B cell (primary cell): ENCODE data around the gene LDHD. TPM values are rescaled to one million over a fixed set of nuclear protein-coding genes. Genes with fewer than 3 reads are reported as not detected.

Experiments used
- ATAC-seq: fragments of 200-7000 bp; cut with Tn5 transposase; one replicate; pipeline ENCODE4 v1.10.0; 2021; ENCODE audit warnings: low read depth, mild to moderate bottlenecking, moderate number of reproducible peaks, moderate library complexity
- CTCF ChIA-PET: fragments of 350-600 bp; sonication (Branson Sonifier 250); formaldehyde crosslinking; loops from one replicate; lab custom pipeline; 2021; ENCODE audit warnings: antibody characterized with exemption, inconsistent platforms; lab: Charles Lee
- POLR2A ChIA-PET: fragments of 350-600 bp; sonication (Branson Sonifier 250); formaldehyde crosslinking; loops from one replicate; lab custom pipeline; 2021; ENCODE audit warnings: antibody characterized with exemption; lab: Charles Lee
- DNase-seq: peaks from one replicate; pipeline ENCODE4 v3.0.0; 2013
- H2AFZ ChIP-seq: 2 replicates; pipeline ENCODE4 v1.6.1; 2012; ENCODE audit warnings: mild to moderate bottlenecking, low read depth, low read length; ENCODE audit not compliant: insufficient read depth, poor library complexity, severe bottlenecking
- H3K27ac ChIP-seq, 2 donors: 1 replicate in 1 of 2; 2 replicates in 1 of 2; pipeline ENCODE4 v1.5.1; 2012 to 2013; ENCODE audit warnings: low read length in 2 of 2, mild to moderate bottlenecking in 2 of 2, moderate library complexity in 1 of 2
- H3K27me3 ChIP-seq, 4 experiments: fragments of 200-600 bp in 1 of 4; sonication (generic) in 1 of 4; replicated peaks in 1 of 4; 1 replicate in 2 of 4; 2 replicates in 2 of 4; pipeline versions ENCODE4 v1.6.1 to v1.7.0; 2013 to 2016; ENCODE audit warnings: low read length in 3 of 4, mild to moderate bottlenecking in 2 of 4, mixed read lengths in 1 of 4, moderate library complexity in 1 of 4; ENCODE audit not compliant: insufficient read depth in 4 of 4, control insufficient read depth in 3 of 4; ENCODE audit errors: control extremely low read depth in 1 of 4
- H3K36me3 ChIP-seq, 2 experiments: replicated peaks in 1 of 2; 1 replicate in 1 of 2; 2 replicates in 1 of 2; pipeline versions ENCODE4 v1.6.1 to v1.7.1; 2013; ENCODE audit warnings: low read length in 1 of 2; ENCODE audit not compliant: insufficient read depth in 2 of 2, control insufficient read depth in 1 of 2; ENCODE audit errors: control extremely low read depth in 1 of 2, extremely low read depth in 1 of 2
- H3K4me1 ChIP-seq, 2 donors: fragments of 200-600 bp in 1 of 2; sonication (generic) in 1 of 2; 1 replicate in 1 of 2; 2 replicates in 1 of 2; pipeline versions ENCODE4 v1.5.1 to v1.6.1; 2013 to 2017; ENCODE audit warnings: low read length in 2 of 2; ENCODE audit not compliant: control insufficient read depth in 2 of 2, insufficient read depth in 2 of 2
- H3K4me2 ChIP-seq: replicated peaks from 2 replicates; pipeline ENCODE3; 2012; ENCODE audit warnings: mild to moderate bottlenecking, low read depth, low read length; ENCODE audit not compliant: poor library complexity, severe bottlenecking
- H3K4me3 ChIP-seq, 5 experiments: fragments of 200-600 bp in 1 of 5; sonication (generic) in 1 of 5; 1 replicate in 3 of 5; 2 replicates in 2 of 5; pipeline versions ENCODE4 v1.5.1 to v1.7.0; 2011 to 2016; ENCODE audit warnings: low read length in 4 of 5, mild to moderate bottlenecking in 4 of 5, low read depth in 2 of 5, control low read depth in 1 of 5, moderate library complexity in 1 of 5; ENCODE audit not compliant: insufficient read depth in 1 of 5; ENCODE audit errors: control extremely low read depth in 1 of 5, extremely low read depth in 1 of 5
- H3K79me2 ChIP-seq: fragments of 200-600 bp; sonication (generic); one replicate; pipeline ENCODE4 v1.6.0; 2016; ENCODE audit warnings: low read length; ENCODE audit not compliant: control insufficient read depth, insufficient read depth
- H3K9ac ChIP-seq: fragments of 200-600 bp; sonication (generic); 2 replicates; pipeline ENCODE4 v1.6.1; 2017; ENCODE audit warnings: mild to moderate bottlenecking, low read length, moderate library complexity
- H3K9me3 ChIP-seq, 3 donors: one replicate each; pipeline versions ENCODE4 v1.6.1 to v1.7.1; 2013; ENCODE audit warnings: low read length in 2 of 3; ENCODE audit not compliant: control insufficient read depth in 2 of 3, insufficient read depth in 1 of 3; ENCODE audit errors: control extremely low read depth in 1 of 3
- H4K20me1 ChIP-seq: 2 replicates; pipeline ENCODE4 v1.6.0; 2012; ENCODE audit warnings: mild to moderate bottlenecking, low read length; ENCODE audit not compliant: insufficient read depth, control insufficient read depth, poor library complexity, severe bottlenecking
- H3K27ac Mint-ChIP-seq: one replicate; pipeline ENCODE4 v1.8.0; 2021; ENCODE audit warnings: mixed read lengths
- H3K27me3 Mint-ChIP-seq: one replicate; pipeline ENCODE4 v1.8.0; 2021; ENCODE audit warnings: mixed read lengths
- H3K4me1 Mint-ChIP-seq: one replicate; pipeline ENCODE4 v1.8.0; 2021; ENCODE audit warnings: mixed read lengths
- H3K4me3 Mint-ChIP-seq: one replicate; pipeline ENCODE4 v1.8.0; 2021; ENCODE audit warnings: mixed read lengths
- H3K9me3 Mint-ChIP-seq: one replicate; pipeline ENCODE4 v1.8.0; 2022; ENCODE audit warnings: mixed read lengths; ENCODE audit not compliant: insufficient read depth
- CTCF ChIP-seq: fragments of 200-600 bp; IDR thresholded peaks from one replicate; pipeline ENCODE4 v1.8.0; 2022; ENCODE audit warnings: antibody characterized with exemption, mild to moderate bottlenecking
- EZH2 ChIP-seq: IDR thresholded peaks from 2 replicates; pipeline ENCODE4 v1.6.1; 2012; ENCODE audit warnings: borderline replicate concordance, low read depth, mild to moderate bottlenecking, moderate library complexity, low read length; ENCODE audit not compliant: insufficient read depth, poor library complexity, severe bottlenecking
- WGBS: methylation state at CpG from one replicate; pipeline ENCODE4 v1.1.5; 2013; ENCODE audit warnings: missing lambda C conversion rate; ENCODE audit not compliant: insufficient coverage; 5-methylcytosine and 5-hydroxymethylcytosine counted together
- intact Hi-C: fragments of 100-400 bp; cut with micrococcal nuclease; formaldehyde crosslinking; loops from one replicate; pipeline ENCODE4 v1.10.0; 2022
- polyA plus RNA-seq: library from polyadenylated mRNA; depleted of rRNA; stranded (reverse); fragments of >200 nt; gene quantifications from 2 replicates; pipeline ENCODE4 v1.2.3, GENCODE V29; 2012
- total RNA-seq, 2 donors: library from RNA; stranded (reverse); fragments of 120-200 nt in 1 of 2; gene quantifications; 1 replicate in 1 of 2; 2 replicates in 1 of 2; pipeline versions ENCODE4 v1.2.3 to v1.2.4, GENCODE V29; 2013 to 2022

LDHD gene
- total and polyA plus RNA-seq, 2 donors (not counting 1 experiment from before 2014, with no cell fraction given) = 0.19 TPM; not detected in 1

- Histone ChIP-seq H3K4me2 (peak overlapping the region; percentile 37), H3K4me1 (peaks cover 11 to 21% of the 10 kb centered on the region in 2 donors), H3K27ac (no peak overlapping the region), H3K36me3 (no peaks in the 10 kb centered on the region), H3K9me3 (peaks cover 0 to 6% (median 0%) of the 10 kb centered on the region in 3 donors), H3K9ac (no peak overlapping the region), H2AFZ (peak overlapping the region; percentile 6), H3K79me2 (no peaks in the 10 kb centered on the region), H3K27me3 (peaks cover 0 to 26% (median 15%) of the 10 kb centered on the region in 4 experiments), H3K4me3 (no peak overlapping the region), H4K20me1 (no peaks in the 10 kb centered on the region)
- 12% methylated on average over 6 of the region's 15 CpGs for WGBS
- ChIA-PET POLR2A (no interaction called here), CTCF (no interaction called here)
- DNase-seq = no peak
- peaks cover 33% of the 10 kb centered on the region for H3K27me3 Mint-ChIP-seq
- no peaks in the 10 kb centered on the region for H3K9me3 Mint-ChIP-seq
- TF ChIP-seq EZH2 (no peak), CTCF (no peak)
- peaks cover 8% of the 10 kb centered on the region for H3K4me1 Mint-ChIP-seq
- H3K4me3 Mint-ChIP-seq = peak overlapping the region; percentile 27
- no peak for ATAC-seq
- intact Hi-C loops = no loop called here
- no peak overlapping the region for H3K27ac Mint-ChIP-seq
Measured at GRCh38 chr16:75064403-75065148, 52.0 kb downstream of the LDHD start.

GRCh38 chr16:75063549-75064088 is 53.0 kb downstream of the LDHD start:
- Histone ChIP-seq H3K4me1 (peaks cover 11 to 21% of the 10 kb centered on the region in 2 donors), H3K9ac (no peak overlapping the region), H3K4me2 (no peak overlapping the region), H3K4me3 (no peak overlapping the region), H3K36me3 (no peaks in the 10 kb centered on the region), H3K27me3 (peaks cover 0 to 26% (median 15%) of the 10 kb centered on the region in 4 experiments), H2AFZ (no peak overlapping the region), H3K9me3 (peaks cover 0 to 6% (median 0%) of the 10 kb centered on the region in 3 donors), H3K27ac (no peak overlapping the region), H3K79me2 (no peaks in the 10 kb centered on the region), H4K20me1 (no peaks in the 10 kb centered on the region)
- no peak overlapping the region for H3K4me3 Mint-ChIP-seq
- H3K27ac Mint-ChIP-seq = no peak overlapping the region
- H3K27me3 Mint-ChIP-seq = peaks cover 25% of the 10 kb centered on the region
- TF ChIP-seq EZH2 (no peak), CTCF (no peak)
- 63% methylated on average over 4 of the region's 8 CpGs for WGBS
- ATAC-seq = no peak
- H3K9me3 Mint-ChIP-seq = no peaks in the 10 kb centered on the region
- ChIA-PET POLR2A (no interaction called here), CTCF (no interaction called here)
- intact Hi-C loops = no loop called here
- no peak for DNase-seq
- H3K4me1 Mint-ChIP-seq = peaks cover 8% of the 10 kb centered on the region
